GM12878 (cell line): ENCODE results near the gene GNG12. TPM values are rescaled to one million over a fixed set of nuclear protein-coding genes. Genes with fewer than 3 reads are reported as not detected.

Experiments used
- ATAC-seq: fragments of 200-7000 bp; cut with Tn5 transposase; 3 replicates; pipeline ENCODE4 v1.9.1; 2020; ENCODE audit warnings: mild to moderate bottlenecking, moderate library complexity
- BruUV-seq: library from RNA; stranded (reverse); fragments of 400-500 nt; replicated peaks from 2 replicates; lab custom pipeline; 2021; lab: Mats Ljungman, UMichigan
- CTCF ChIA-PET: fragments of 300-600 bp; sonication (Branson Sonifier 250); formaldehyde crosslinking; extraction: SDS; loops from one replicate; lab custom pipeline; 2021; ENCODE audit warnings: inconsistent platforms; lab: Yijun Ruan, JAX
- POLR2A ChIA-PET: fragments of 350-600 bp; formaldehyde crosslinking; extraction: SDS; loops from one replicate; lab custom pipeline; 2021; ENCODE audit warnings: inconsistent platforms; lab: Charles Lee
- RAD21 ChIA-PET: fragments of 300-600 bp; sonication (Branson Sonifier 250); formaldehyde crosslinking; loops from one replicate; lab custom pipeline; 2023; ENCODE audit warnings: antibody characterized with exemption; ENCODE audit not compliant: unreplicated experiment; lab: Charles Lee
- SMC1A ChIA-PET: fragments of 300-600 bp; sonication (Branson Sonifier 250); formaldehyde crosslinking; loops from one replicate; lab custom pipeline; 2023; ENCODE audit not compliant: unreplicated experiment, uncharacterized antibody; lab: Charles Lee
- DNase-seq: peaks from one replicate; pipeline ENCODE4 v3.0.0-alpha.2; 2011; ENCODE audit warnings: low read depth, low spot score
- FAIRE-seq: peaks from 3 replicates; lab custom pipeline; 2011; peaks lifted over from hg19 to GRCh38; lab: Jason Lieb, UNC
- H2AFZ ChIP-seq: 2 replicates; pipeline ENCODE4 v1.6.0; 2011; ENCODE audit warnings: low read depth, low read length, control low read depth; ENCODE audit not compliant: control insufficient read depth
- H3K27ac ChIP-seq: 2 replicates; pipeline ENCODE4 v1.5.1; 2011; ENCODE audit warnings: control low read depth; ENCODE audit not compliant: control insufficient read depth, insufficient read depth
- H3K27me3 ChIP-seq, 2 experiments: replicated peaks in 1 of 2; 2 replicates each; pipeline versions ENCODE4 v1.6.0 to v1.6.1; 2011; ENCODE audit warnings: low read length in 1 of 2; ENCODE audit not compliant: control insufficient read depth in 2 of 2, insufficient read depth in 2 of 2
- H3K36me3 ChIP-seq, 2 experiments: 2 replicates each; pipeline ENCODE4 v1.5.1; 2011; ENCODE audit warnings: low read length in 1 of 2; ENCODE audit not compliant: control insufficient read depth in 2 of 2, insufficient read depth in 2 of 2
- H3K4me1 ChIP-seq: 2 replicates; pipeline ENCODE4 v1.6.1; 2011; ENCODE audit warnings: mild to moderate bottlenecking, low read length, moderate library complexity, mixed read lengths; ENCODE audit not compliant: control insufficient read depth, insufficient read depth
- H3K4me2 ChIP-seq: 2 replicates; pipeline ENCODE4 v1.6.0; 2011; ENCODE audit warnings: control low read depth; ENCODE audit not compliant: control insufficient read depth, insufficient read depth
- H3K4me3 ChIP-seq: fragments of 200-600 bp; sonication (generic); 2 replicates; pipeline ENCODE4 v1.5.1; 2016
- H3K79me2 ChIP-seq: 2 replicates; pipeline ENCODE4 v1.6.0; 2011; ENCODE audit warnings: low read length; ENCODE audit not compliant: control insufficient read depth, insufficient read depth
- H3K9ac ChIP-seq: 2 replicates; pipeline ENCODE4 v1.8.0; 2011; ENCODE audit warnings: low read length, control low read depth, mixed read lengths; ENCODE audit not compliant: control insufficient read depth, insufficient read depth
- H3K9me3 ChIP-seq: replicated peaks from 3 replicates; pipeline ENCODE4 v1.5.1; 2011; ENCODE audit warnings: mild to moderate bottlenecking, low read length; ENCODE audit not compliant: control insufficient read depth, insufficient read depth
- H4K20me1 ChIP-seq: 2 replicates; pipeline ENCODE4 v1.6.0; 2011; ENCODE audit not compliant: control insufficient read depth, insufficient read depth
- BRCA1 ChIP-seq: IDR thresholded peaks from 2 replicates; pipeline ENCODE4 v1.6.1; 2011; ENCODE audit warnings: low read depth, low read length, improper control_type of control experiment
- FOXM1 ChIP-seq: IDR thresholded peaks from 2 replicates; pipeline ENCODE4 v1.6.1; 2012; ENCODE audit warnings: low read depth, mild to moderate bottlenecking, inconsistent platforms, low read length, moderate library complexity
- GABPA ChIP-seq: IDR thresholded peaks from 2 replicates; pipeline ENCODE4 v1.6.1; 2014; ENCODE audit warnings: antibody characterized with exemption, low read depth, mild to moderate bottlenecking, inconsistent platforms
- HCFC1 ChIP-seq: fragments of 150-350 bp; IDR thresholded peaks from 2 replicates; pipeline ENCODE4 v1.6.1; 2014; ENCODE audit warnings: low read length
- KAT2A ChIP-seq: conservative IDR thresholded peaks from 2 replicates; pipeline ENCODE4 v1.6.1; 2011; ENCODE audit warnings: low read depth, low read length; ENCODE audit not compliant: control insufficient read depth
- MEF2B ChIP-seq: fragments of 450-650 bp; IDR thresholded peaks from 2 replicates; pipeline ENCODE4 v1.6.1; 2018; ENCODE audit warnings: mild to moderate bottlenecking, moderate library complexity; ENCODE audit not compliant: partially characterized antibody, poor library complexity, severe bottlenecking
- MLLT1 ChIP-seq: fragments of 450-650 bp; IDR thresholded peaks from 2 replicates; pipeline ENCODE4 v1.6.1; 2016; ENCODE audit warnings: mild to moderate bottlenecking
- NKRF ChIP-seq: fragments of 450-650 bp; conservative IDR thresholded peaks from 2 replicates; pipeline ENCODE4 v1.6.1; 2017; ENCODE audit warnings: mild to moderate bottlenecking, moderate library complexity
- POLR2AphosphoS5 ChIP-seq: IDR thresholded peaks from 2 replicates; pipeline ENCODE4 v1.6.1; 2011; ENCODE audit warnings: mild to moderate bottlenecking, low read length, inconsistent platforms
- RBBP5 ChIP-seq: fragments of 200-600 bp; sonication (generic); conservative IDR thresholded peaks from 2 replicates; pipeline ENCODE4 v1.6.1; 2016
- ZNF217 ChIP-seq: fragments of 450-650 bp; IDR thresholded peaks from 2 replicates; pipeline ENCODE4 v1.6.1; 2017; ENCODE audit warnings: antibody characterized with exemption, mild to moderate bottlenecking
- ZNF687 ChIP-seq: fragments of 450-650 bp; IDR thresholded peaks from 2 replicates; pipeline ENCODE4 v1.6.1; 2017; ENCODE audit warnings: mild to moderate bottlenecking, moderate library complexity
- WGBS: methylation state at CpG from one replicate; pipeline ENCODE4 v1.1.6; 2016; ENCODE audit warnings: low lambda C conversion rate; ENCODE audit not compliant: insufficient replicate concordance, insufficient coverage; ENCODE audit errors: missing lambda C conversion rate; 5-methylcytosine and 5-hydroxymethylcytosine counted together
- in situ Hi-C: fragments of 300-500 bp; cut with MboI; formaldehyde crosslinking; loops from 9 replicates; pipeline ENCODE4 v1.14.3; 2018; ENCODE audit warnings: mixed read lengths
- intact Hi-C: fragments of 100-400 bp; cut with micrococcal nuclease; formaldehyde crosslinking; loops from one replicate; pipeline ENCODE4 v1.14.2; 2022; ENCODE audit not compliant: unreplicated experiment
- polyA plus RNA-seq, 11 experiments: library from polyadenylated mRNA; depleted of rRNA in 4 of 11; unstranded in 6 of 11; stranded (reverse) in 5 of 11; fragments of >200 nt; fragmentation: Nextera tagmentation in 4 of 11; fragmentation: Illumina TruSeq in 1 of 11; extraction: Ambion mirVana in 4 of 11; extraction: Trizol in 1 of 11; gene quantifications; 1 replicate in 1 of 11; 2 replicates in 10 of 11; pipeline versions ENCODE4 v1.2.1 to v1.2.3, GENCODE V29; 2011 to 2016; ENCODE audit warnings: inconsistent platforms in 2 of 11, missing spikeins in 2 of 11, low read depth in 1 of 11
- total RNA-seq, 4 experiments: library from RNA; depleted of rRNA in 3 of 4; stranded (reverse); fragments of >200 nt in 3 of 4; fragmentation: Illumina TruSeq in 1 of 4; extraction: Trizol in 1 of 4; gene quantifications; 2 replicates each; pipeline versions ENCODE4 v1.2.1 to v1.2.3, GENCODE V29; 2013 to 2021

GNG12 gene
- total and polyA plus RNA-seq, 10 of the 15 experiments (the other 5 are each of a cell fraction or from before 2014, with no cell fraction given): 0.22 to 32.8 (median 0.35) TPM

GRCh38 chr1:67729872-67730271 is 103.4 kb downstream of the GNG12 start:
- Histone ChIP-seq H3K36me3 (no peaks in the 10 kb centered on the region), H3K4me1 (peaks cover 18% of the 10 kb centered on the region), H4K20me1 (no peaks in the 10 kb centered on the region), H3K4me3 (no peak overlapping the region), H3K9me3 (no peaks in the 10 kb centered on the region), H3K27me3 (no peaks in the 10 kb centered on the region), H3K27ac (no peak overlapping the region), H3K79me2 (no peaks in the 10 kb centered on the region), H2AFZ (no peak overlapping the region), H3K4me2 (no peak overlapping the region), H3K9ac (no peak overlapping the region)
- 59% methylated on average over 2 of the region's 2 CpGs for WGBS
- CTCF ChIA-PET: interaction anchor here (0.5 to 5.8 kb wide), 5 partner anchors 30 to 167 kb away, joined by 3 to 40 read pairs (median 4); partner anchors contain the start of gene GADD45A
- FAIRE-seq (no peak), ATAC-seq (peak; percentile 28; the same call in 2 of the 3 replicates), DNase-seq (no peak)
- SMC1A ChIA-PET: interaction anchor here (1.0 to 14.7 kb wide), 12 partner anchors 8 to 173 kb away, joined by 3 to 227 read pairs (median 5); partner anchors contain the start of gene GADD45A
- RAD21 ChIA-PET: interaction anchor here (1.1 to 2.1 kb wide), 4 partner anchors 13 to 45 kb away, joined by 3 to 5 read pairs (median 4); partner anchors contain the start of gene GADD45A
- intact Hi-C loops (loop anchor here (5.0 kb wide), 1 partner anchor 43 kb away; the partner anchor contains the start of gene GADD45A), in situ Hi-C loops (no loop called here)
- BruUV-seq: no TSS peak
- POLR2A ChIA-PET: interaction anchor here (0.9 to 1.5 kb wide), 4 partner anchors 10 to 168 kb away, joined by 3 to 4 read pairs (median 3); no protein-coding TSS in a partner anchor
- TF ChIP-seq ZNF687 (no peak), RBBP5 (no peak), FOXM1 (no peak; the same call in 1 of the 2 replicates), NKRF (no peak), GABPA (0 out of 2 replicates have a peak, but pooled peaks have one; percentile 37), MEF2B (no peak), MLLT1 (no peak), BRCA1 (no peak), KAT2A (no peak), POLR2AphosphoS5 (no peak), HCFC1 (no peak), ZNF217 (0 out of 2 replicates have a peak, but pooled peaks have one; percentile 53)
